Adrenal gland (tissue), 12 donors: ENCODE data around the gene POLR1D. TPM values are rescaled to one million over a fixed set of nuclear protein-coding genes. Genes with fewer than 3 reads are reported as not detected.

Experiments
- DNase-seq, 7 donors: peaks; one replicate each; pipeline ENCODE4 v3.0.0-alpha.2; 2019 to 2020
- H3K27ac ChIP-seq, 5 donors: fragments of 200-600 bp; sonication (generic) in 4 of 5; 1 replicate in 3 of 5; 2 replicates in 2 of 5; pipeline versions ENCODE4 v1.5.1 to v1.8.0; 2016 to 2020; ENCODE audit warnings: mild to moderate bottlenecking in 1 of 5
- H3K27me3 ChIP-seq: fragments of 200-600 bp; 2 replicates; pipeline ENCODE4 v1.8.0; 2021
- H3K36me3 ChIP-seq, 2 donors: fragments of 200-600 bp; replicated peaks in 1 of 2; 1 replicate in 1 of 2; 2 replicates in 1 of 2; pipeline versions ENCODE4 v1.5.1 to v1.8.0; 2018 to 2022
- H3K4me1 ChIP-seq, 2 donors: fragments of 200-600 bp; replicated peaks in 1 of 2; 1 replicate in 1 of 2; 2 replicates in 1 of 2; pipeline versions ENCODE4 v1.5.1 to v1.8.0; 2018 to 2021
- H3K4me3 ChIP-seq, 4 donors: fragments of 200-600 bp; sonication (generic) in 3 of 4; one replicate each; pipeline ENCODE4 v1.5.1; 2016 to 2018
- H3K9me3 ChIP-seq, 3 donors: fragments of 200-600 bp; sonication (generic) in 1 of 3; replicated peaks in 1 of 3; 1 replicate in 2 of 3; 2 replicates in 1 of 3; pipeline versions ENCODE4 v1.5.1 to v1.8.0; 2016 to 2021
- POLR2A ChIP-seq, 2 donors: fragments of 450-650 bp; IDR thresholded peaks; one replicate each; pipeline ENCODE4 v1.6.1; 2017; ENCODE audit warnings: antibody characterized with exemption in 2 of 2, mild to moderate bottlenecking in 2 of 2, moderate library complexity in 1 of 2
- WGBS, 4 donors: extraction: QIAGEN DNeasy Blood & Tissue Kit in 2 of 4; methylation state at CpG; one replicate each; pipeline versions ENCODE4 v1.1.5 to v1.1.7; 2013 to 2017; 5-methylcytosine and 5-hydroxymethylcytosine counted together
- intact Hi-C, 2 donors: fragments of 100-400 bp; cut with DNase I; formaldehyde crosslinking; loops; one replicate each; pipeline versions ENCODE4 v1.14.1 to v1.15.0; 2022 to 2023
- polyA plus RNA-seq, 3 donors: library from polyadenylated mRNA; stranded (reverse); fragments of 200-250 nt in 2 of 3; fragments of 350-450 nt in 1 of 3; fragmentation: Illumina TruSeq in 1 of 3; extraction: RNeasy Lipid Tissue Mini Kit (QIAGEN cat#74804) in 1 of 3; gene quantifications; one replicate each; pipeline ENCODE4 v1.2.3, GENCODE V29; 2013 to 2014
- total RNA-seq, 9 donors: library from RNA; depleted of rRNA in 4 of 9; stranded (reverse); fragments of >200 nt in 4 of 9; fragments of 120-200 nt in 1 of 9; fragmentation: NEBNext Ultra II Directional in 1 of 9; extraction: Animal tissue kit (Norgen Biotek cat#: 25700) in 1 of 9; gene quantifications; one replicate each; pipeline versions ENCODE4 v1.1.0 to v1.2.4, GENCODE V29; 2013 to 2023
- TF ChIP-seq, protein P1 (sequence below), 6 experiments: fragments of 450-650 bp in 4 of 6; fragments of 200-600 bp in 2 of 6; sonication (generic) in 1 of 6; IDR thresholded peaks; 1 replicate in 5 of 6; 2 replicates in 1 of 6; pipeline versions ENCODE4 v1.5.1 to v1.8.0; 2016 to 2021; ENCODE audit warnings: antibody characterized with exemption in 6 of 6, mild to moderate bottlenecking in 2 of 6, moderate library complexity in 1 of 6
- donor health status: healthy with polysubstance abuse.
- donor health status: Bipolar disorder and iron deficiency.
- donor health status: DM: yes; HTN: yes; CAD: no.
- donor health status: DM: no; HTN: no; CAD: no.
- donor health status: DM: no; HTN: no; CAD: no.
- donor health status: DM: yes; HTN: yes; CAD: no.

The POLR1D gene
- total and polyA plus RNA-seq, 12 donors, result 81.5 to 369 (median 176) TPM

DNA sequence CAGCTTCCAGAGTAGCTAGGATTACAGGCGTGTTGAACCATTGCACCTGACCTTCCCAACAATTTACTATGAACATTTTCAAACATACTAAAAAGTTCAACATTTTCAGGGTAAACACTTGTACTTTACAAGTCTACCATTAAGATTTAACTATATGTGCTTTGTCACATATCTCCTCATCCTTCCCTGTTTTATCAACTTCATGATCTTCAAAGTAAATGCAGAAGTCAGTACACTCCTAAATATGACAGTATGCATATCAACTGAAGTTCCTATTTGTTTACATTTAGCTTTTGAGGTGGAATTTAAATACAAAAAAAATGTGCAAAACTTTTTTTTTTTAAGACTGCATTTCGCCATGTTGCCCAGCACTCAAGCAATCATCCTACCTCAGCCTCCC is 19.9 kb upstream of the POLR1D start:
- no peak overlapping the region for H3K4me3 ChIP-seq
- TF ChIP-seq, protein P1, sequence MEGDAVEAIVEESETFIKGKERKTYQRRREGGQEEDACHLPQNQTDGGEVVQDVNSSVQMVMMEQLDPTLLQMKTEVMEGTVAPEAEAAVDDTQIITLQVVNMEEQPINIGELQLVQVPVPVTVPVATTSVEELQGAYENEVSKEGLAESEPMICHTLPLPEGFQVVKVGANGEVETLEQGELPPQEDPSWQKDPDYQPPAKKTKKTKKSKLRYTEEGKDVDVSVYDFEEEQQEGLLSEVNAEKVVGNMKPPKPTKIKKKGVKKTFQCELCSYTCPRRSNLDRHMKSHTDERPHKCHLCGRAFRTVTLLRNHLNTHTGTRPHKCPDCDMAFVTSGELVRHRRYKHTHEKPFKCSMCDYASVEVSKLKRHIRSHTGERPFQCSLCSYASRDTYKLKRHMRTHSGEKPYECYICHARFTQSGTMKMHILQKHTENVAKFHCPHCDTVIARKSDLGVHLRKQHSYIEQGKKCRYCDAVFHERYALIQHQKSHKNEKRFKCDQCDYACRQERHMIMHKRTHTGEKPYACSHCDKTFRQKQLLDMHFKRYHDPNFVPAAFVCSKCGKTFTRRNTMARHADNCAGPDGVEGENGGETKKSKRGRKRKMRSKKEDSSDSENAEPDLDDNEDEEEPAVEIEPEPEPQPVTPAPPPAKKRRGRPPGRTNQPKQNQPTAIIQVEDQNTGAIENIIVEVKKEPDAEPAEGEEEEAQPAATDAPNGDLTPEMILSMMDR (IDR thresholded peaks at IDR 0.05), result no peak
- TF ChIP-seq POLR2A (IDR thresholded peaks at IDR 0.05), result no peak
- no peak for DNase-seq
- no peaks in the 10 kb centered on the region for H3K27me3 ChIP-seq
- WGBS, 4 donors, result 97 to 99% (median 98%) methylated on average over 2 of the region's 2 CpGs
- peaks cover 0 to 5% (median 0%) of the 10 kb centered on the region in 3 donors for H3K9me3 ChIP-seq
- no peaks in the 10 kb centered on the region for H3K36me3 ChIP-seq
- peaks cover 29 to 40% of the 10 kb centered on the region in 2 donors for H3K4me1 ChIP-seq
- intact Hi-C loops, result no loop called here
- H3K27ac ChIP-seq, result no peak overlapping the region

DNA sequence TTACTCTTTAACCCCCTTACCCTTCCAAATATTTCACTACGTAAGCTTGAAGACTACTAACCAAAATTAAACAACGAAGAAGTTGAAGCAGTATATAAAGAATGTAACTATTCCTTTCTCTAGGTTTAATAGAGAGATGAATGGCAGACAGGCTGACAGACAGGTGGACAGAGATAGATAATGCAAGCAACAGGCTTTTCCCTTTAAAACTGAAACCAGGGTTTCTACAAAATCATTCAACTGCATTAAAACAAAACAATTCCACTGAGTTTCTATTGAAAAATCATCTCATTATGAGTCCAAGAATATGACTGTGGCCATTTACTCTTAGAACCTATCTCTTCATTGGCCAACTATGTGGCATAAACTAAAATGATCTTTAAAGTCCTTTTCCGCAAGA is 16.6 kb upstream of the POLR1D start:
- Histone ChIP-seq H3K27ac (peak overlapping the region in 4 of 5 donors; percentile 10 to 51 (median 16)), H3K4me1 (peaks cover 24 to 42% of the 10 kb centered on the region in 2 donors), H3K27me3 (no peaks in the 10 kb centered on the region), H3K9me3 (peaks cover 0 to 5% (median 0%) of the 10 kb centered on the region in 3 donors), H3K4me3 (peak overlapping the region in 1 of 4 donors; percentile 17), H3K36me3 (no peaks in the 10 kb centered on the region)
- 63 to 95% (median 82%) methylated on average over 3 of the region's 3 CpGs for whole genome bisulfite sequencing, 4 donors
- DNase-seq, result no peak
- intact Hi-C loops, result no loop called here
- TF ChIP-seq, protein P1 (IDR thresholded peaks at IDR 0.05), result no peak
- no peak for TF ChIP-seq POLR2A (IDR thresholded peaks at IDR 0.05)

DNA sequence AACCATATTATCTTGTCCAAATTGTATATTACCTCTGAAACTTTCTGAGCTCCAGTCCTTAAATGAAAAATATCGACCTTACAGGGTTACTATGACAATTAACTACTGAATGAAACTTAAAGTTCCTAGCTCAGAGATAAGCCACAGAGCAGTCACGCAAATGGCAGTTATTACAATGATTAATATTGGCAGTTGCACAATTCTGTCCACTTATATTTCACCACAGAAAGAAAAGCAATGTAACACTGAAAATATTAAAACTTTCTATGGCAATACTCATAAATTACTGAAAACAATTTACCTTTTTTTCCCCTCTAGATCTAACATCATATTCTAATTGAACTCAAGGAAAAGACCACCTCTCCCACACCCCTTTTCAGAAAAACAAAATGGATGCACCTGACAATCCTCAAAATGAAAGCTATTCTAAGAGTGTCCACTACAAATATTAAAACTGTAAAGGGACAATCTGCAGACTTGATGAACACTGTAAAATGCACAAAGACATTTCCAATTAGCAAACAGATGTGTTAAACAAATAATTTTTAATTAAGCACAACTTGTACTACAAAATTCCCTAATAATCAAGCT is 16.0 kb upstream of the POLR1D start:
- DNase-seq, result peak in 1 of 7 donors; percentile 25
- Histone ChIP-seq H3K4me1 (peaks cover 24 to 42% of the 10 kb centered on the region in 2 donors), H3K36me3 (no peaks in the 10 kb centered on the region), H3K4me3 (peak overlapping the region in 1 of 4 donors; percentile 17), H3K9me3 (peaks cover 0 to 5% (median 0%) of the 10 kb centered on the region in 3 donors), H3K27ac (peak overlapping the region in 4 of 5 donors; percentile 13 to 51 (median 25)), H3K27me3 (no peaks in the 10 kb centered on the region)
- WGBS, 4 donors, result 13 to 26% (median 16%) methylated on average over 2 of the region's 2 CpGs
- TF ChIP-seq, protein P1 (IDR thresholded peaks at IDR 0.05), result no peak
- TF ChIP-seq POLR2A (IDR thresholded peaks at IDR 0.05), result no peak
- intact Hi-C loops, result no loop called here

DNA sequence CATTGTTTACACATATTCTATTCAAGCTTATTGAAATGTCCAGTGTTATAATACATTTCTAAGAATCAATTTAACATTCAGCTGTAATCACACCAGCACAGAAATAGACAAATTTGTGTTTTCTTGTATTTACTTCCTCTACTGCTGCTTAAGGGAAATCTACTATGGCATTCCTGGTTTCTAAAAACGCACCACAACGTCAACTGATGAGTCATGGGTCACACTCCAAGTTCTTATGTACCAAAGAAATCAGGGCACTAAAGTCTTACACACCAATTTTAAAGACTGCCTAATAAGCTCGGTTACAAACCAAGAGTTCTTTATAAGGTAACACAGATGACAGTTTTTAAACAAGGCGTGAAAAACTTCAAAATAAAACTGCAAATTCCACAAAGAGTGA is 14.6 kb upstream of the POLR1D start:
- H3K4me3 ChIP-seq, result no peak overlapping the region
- H3K9me3 ChIP-seq, result peaks cover 0 to 5% (median 0%) of the 10 kb centered on the region in 3 donors
- WGBS, 4 donors, result 34 to 38% (median 36%) methylated on average over 4 of the region's 4 CpGs
- TF ChIP-seq, protein P1 (IDR thresholded peaks at IDR 0.05), result no peak
- peak in 1 of 2 donors; percentile 38 for TF ChIP-seq POLR2A (IDR thresholded peaks at IDR 0.05)
- peak in 6 of 7 donors; percentile 20 to 69 (median 52) for DNase-seq
- peaks cover 24 to 48% of the 10 kb centered on the region in 2 donors for H3K4me1 ChIP-seq
- H3K27ac ChIP-seq, result peak overlapping the region; percentile 24 to 61 (median 29)
- no peaks in the 10 kb centered on the region for H3K36me3 ChIP-seq
- no peaks in the 10 kb centered on the region for H3K27me3 ChIP-seq
- intact Hi-C loops, result no loop called here
